ENCODE measurements around the gene APRT. TPM values are rescaled to one million over a fixed set of nuclear protein-coding genes. Genes with fewer than 3 reads are reported as not detected.

APRT gene
- total and polyA plus RNA-seq, 9 of the 15 experiments (the other 6 are each of a cell fraction or from before 2014, with no cell fraction given) = 41.7 to 409 (median 146) TPM

DNA sequence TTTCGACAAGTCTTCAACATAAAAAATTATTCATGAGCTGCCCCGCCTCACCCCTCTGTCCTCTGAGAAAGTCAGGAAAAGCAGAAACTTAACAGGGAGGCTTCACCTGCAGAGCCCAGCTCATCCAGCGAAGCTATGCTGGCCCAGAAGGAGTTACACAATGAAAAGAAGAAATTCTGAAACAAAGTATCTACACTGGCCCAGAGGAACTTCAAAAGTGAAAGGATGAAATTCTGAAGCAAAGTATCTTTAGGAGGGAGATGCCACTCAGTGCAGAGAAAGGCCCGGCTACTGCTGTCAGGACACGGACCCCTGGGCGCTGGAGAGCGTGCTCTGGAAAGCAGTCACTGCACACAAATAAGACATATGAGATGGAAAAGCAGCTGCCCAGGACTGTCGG lies 43.4 kb upstream of the APRT start:
- H3K4me2 ChIP-seq (ENCODE audit: insufficient read depth, low read length) = no peak overlapping the region
- FAIRE-seq (no peak), DNase-seq (ENCODE audit: extremely low read depth in 1 of 4, low spot score in 3 of 4) (no peak), ATAC-seq (no peak)
- TF ChIP-seq, protein P1, sequence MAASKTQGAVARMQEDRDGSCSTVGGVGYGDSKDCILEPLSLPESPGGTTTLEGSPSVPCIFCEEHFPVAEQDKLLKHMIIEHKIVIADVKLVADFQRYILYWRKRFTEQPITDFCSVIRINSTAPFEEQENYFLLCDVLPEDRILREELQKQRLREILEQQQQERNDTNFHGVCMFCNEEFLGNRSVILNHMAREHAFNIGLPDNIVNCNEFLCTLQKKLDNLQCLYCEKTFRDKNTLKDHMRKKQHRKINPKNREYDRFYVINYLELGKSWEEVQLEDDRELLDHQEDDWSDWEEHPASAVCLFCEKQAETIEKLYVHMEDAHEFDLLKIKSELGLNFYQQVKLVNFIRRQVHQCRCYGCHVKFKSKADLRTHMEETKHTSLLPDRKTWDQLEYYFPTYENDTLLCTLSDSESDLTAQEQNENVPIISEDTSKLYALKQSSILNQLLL (CRISPR knock-in tag; IDR thresholded peaks at IDR 0.05; ENCODE audit: borderline replicate concordance) = no peak
- TF ChIP-seq DNMT1 (IDR thresholded peaks at IDR 0.05) = no peak
- no peak for TF ChIP-seq ZNF384 (IDR thresholded peaks at IDR 0.05; ENCODE audit: low read depth, low read length)
- no peak for TF ChIP-seq HLTF (IDR thresholded peaks at IDR 0.05)
- TF ChIP-seq HDAC3 (IDR thresholded peaks at IDR 0.05; ENCODE audit: borderline replicate concordance, partially characterized antibody) = no peak
- TF ChIP-seq, protein P2, sequence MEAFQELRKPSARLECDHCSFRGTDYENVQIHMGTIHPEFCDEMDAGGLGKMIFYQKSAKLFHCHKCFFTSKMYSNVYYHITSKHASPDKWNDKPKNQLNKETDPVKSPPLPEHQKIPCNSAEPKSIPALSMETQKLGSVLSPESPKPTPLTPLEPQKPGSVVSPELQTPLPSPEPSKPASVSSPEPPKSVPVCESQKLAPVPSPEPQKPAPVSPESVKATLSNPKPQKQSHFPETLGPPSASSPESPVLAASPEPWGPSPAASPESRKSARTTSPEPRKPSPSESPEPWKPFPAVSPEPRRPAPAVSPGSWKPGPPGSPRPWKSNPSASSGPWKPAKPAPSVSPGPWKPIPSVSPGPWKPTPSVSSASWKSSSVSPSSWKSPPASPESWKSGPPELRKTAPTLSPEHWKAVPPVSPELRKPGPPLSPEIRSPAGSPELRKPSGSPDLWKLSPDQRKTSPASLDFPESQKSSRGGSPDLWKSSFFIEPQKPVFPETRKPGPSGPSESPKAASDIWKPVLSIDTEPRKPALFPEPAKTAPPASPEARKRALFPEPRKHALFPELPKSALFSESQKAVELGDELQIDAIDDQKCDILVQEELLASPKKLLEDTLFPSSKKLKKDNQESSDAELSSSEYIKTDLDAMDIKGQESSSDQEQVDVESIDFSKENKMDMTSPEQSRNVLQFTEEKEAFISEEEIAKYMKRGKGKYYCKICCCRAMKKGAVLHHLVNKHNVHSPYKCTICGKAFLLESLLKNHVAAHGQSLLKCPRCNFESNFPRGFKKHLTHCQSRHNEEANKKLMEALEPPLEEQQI (IDR thresholded peaks at IDR 0.05) = no peak
- peaks cover 8 to 50% of the 10 kb centered on the region in 2 experiments for H3K4me1 ChIP-seq (replicated peaks in 1 of 2; ENCODE audit: control insufficient read depth in 2 of 2, insufficient read depth in 2 of 2, low read length in 2 of 2)
- H4K20me1 ChIP-seq (replicated peaks; ENCODE audit: control insufficient read depth, insufficient read depth, low read length) = no peaks in the 10 kb centered on the region; the same call in 1 of the 2 replicates
- no peak overlapping the region for H3K27ac ChIP-seq (ENCODE audit: extremely low read depth, low read depth, low read length)
- in situ Hi-C loops (cut with MboI) = no loop called here
- WGBS (ENCODE audit: insufficient coverage, low coverage, missing lambda C conversion rate) = 87% methylated on average over 8 of the region's 8 CpGs
- BruUV-seq (replicated peaks) = no TSS peak
- peaks cover 23% of the 10 kb centered on the region for H3K79me2 ChIP-seq (ENCODE audit: control insufficient read depth, insufficient read depth, low read length)
- intact Hi-C loops (cut with micrococcal nuclease) = no loop called here
- CTCF ChIA-PET (ENCODE audit: low intra/inter-chr PET ratio) = no interaction called here
- POLR2A ChIA-PET = interaction anchor here (0.7 kb wide), 1 partner anchor 259 kb away, joined by 3 read pairs; no protein-coding TSS in a partner anchor
- no peaks in the 10 kb centered on the region for H3K27me3 ChIP-seq (ENCODE audit: control insufficient read depth in 2 of 2, insufficient read depth in 2 of 2, low read length in 2 of 2)
- no peak overlapping the region for H3K4me3 ChIP-seq
- peak overlapping the region in 1 of 2 experiments; percentile 93; a peak in 1 of 4 replicates for H3K9ac ChIP-seq (ENCODE audit: insufficient read depth in 1 of 2, low read depth in 2 of 2, low read length in 2 of 2)
- H3K9me1 ChIP-seq (ENCODE audit: control insufficient read depth, insufficient read depth, low read length) = peaks cover 6% of the 10 kb centered on the region
- no peaks in the 10 kb centered on the region for H3K9me3 ChIP-seq (replicated peaks; ENCODE audit: control insufficient read depth, insufficient read depth, low read depth, low read length)
- H2AFZ ChIP-seq (ENCODE audit: low read depth, low read length) = no peak overlapping the region
- peaks cover 28% of the 10 kb centered on the region; the same call in 2 of the 3 replicates for H3K36me3 ChIP-seq (ENCODE audit: control insufficient read depth, insufficient read depth, low read length)
